HG03565 (cell line): ENCODE data around the gene ZSCAN20.

Experiments
- ATAC-seq: cut with Tn5 transposase; IDR thresholded peaks from one replicate; pipeline ENCODE4 v1.9.1; 2021; ENCODE audit warnings: mild to moderate bottlenecking, moderate library complexity; ENCODE audit not compliant: unreplicated experiment

ZSCAN20 gene

DNA sequence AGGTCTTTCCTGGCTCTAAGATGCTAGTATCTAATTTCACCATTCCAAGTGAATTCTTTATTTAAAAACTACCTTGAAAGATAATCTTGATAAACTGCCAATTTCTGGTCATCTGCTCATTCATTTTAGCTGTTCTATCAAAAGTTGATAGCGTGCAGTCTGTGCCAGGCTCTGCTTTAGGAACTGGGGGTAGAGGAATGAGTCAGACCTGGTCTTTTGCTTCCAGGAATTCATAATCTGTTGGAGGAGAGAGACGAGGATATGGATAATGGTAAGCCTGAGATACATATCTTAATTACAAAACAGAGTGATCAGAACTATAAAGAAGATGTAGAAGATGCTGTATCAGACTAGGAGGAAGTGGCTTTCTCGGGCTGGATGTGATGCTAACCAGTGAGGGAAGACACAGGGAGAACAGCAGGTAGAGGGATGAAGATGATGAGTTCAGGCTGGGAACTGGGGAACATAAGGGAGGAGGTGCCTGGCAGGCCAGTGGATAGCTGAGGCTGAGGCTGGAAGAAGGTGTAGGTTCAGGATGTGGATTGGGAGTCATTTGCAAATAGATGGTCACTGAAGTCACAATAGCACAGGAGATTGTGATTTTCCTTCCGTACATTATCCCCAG is 29.3 kb upstream of the ZSCAN20 start:
- no peak for ATAC-seq

DNA sequence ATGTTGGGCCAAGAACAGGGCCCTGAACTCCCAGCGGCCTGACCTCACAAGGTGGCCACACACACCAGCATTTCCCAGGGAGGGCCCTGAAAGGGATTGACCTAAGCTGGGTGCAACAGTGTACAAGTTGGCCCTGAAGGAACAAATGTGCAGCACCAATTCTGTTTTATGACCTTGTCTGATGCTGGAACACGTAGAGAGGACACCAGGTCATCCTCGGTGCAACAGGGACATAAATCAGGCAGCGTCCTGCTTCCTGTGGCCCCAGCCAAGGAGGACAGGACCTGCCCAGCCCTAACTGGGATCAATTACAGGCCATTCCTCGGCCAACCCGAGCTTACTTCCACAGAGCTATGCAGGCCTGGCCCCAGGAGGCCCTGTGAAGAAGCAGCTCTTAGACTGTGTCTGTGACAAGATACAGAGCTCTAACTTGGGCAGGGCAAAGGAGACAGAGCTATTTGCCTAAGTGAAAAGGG is 28.7 kb upstream of the ZSCAN20 start:
- no peak for ATAC-seq

DNA sequence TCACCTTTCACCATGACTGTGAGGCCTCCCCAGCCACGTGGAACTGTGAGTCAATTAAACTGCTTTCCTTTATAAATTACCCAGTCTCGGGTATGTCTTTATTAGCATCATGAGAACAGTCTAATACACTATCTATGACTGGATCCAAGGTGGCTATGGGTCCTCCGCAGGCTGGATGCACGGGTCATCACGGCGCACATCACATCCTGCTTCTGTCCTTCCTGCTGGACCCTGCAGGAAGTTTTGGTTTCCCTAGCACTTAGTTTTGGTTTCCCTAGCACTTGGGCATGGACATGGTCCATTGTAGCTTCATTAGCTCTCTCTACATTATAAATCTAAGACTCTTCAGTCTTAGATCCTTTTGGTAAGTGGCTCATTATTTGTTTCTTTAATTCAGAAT is 27.3 kb upstream of the ZSCAN20 start:
- ATAC-seq = no peak

DNA sequence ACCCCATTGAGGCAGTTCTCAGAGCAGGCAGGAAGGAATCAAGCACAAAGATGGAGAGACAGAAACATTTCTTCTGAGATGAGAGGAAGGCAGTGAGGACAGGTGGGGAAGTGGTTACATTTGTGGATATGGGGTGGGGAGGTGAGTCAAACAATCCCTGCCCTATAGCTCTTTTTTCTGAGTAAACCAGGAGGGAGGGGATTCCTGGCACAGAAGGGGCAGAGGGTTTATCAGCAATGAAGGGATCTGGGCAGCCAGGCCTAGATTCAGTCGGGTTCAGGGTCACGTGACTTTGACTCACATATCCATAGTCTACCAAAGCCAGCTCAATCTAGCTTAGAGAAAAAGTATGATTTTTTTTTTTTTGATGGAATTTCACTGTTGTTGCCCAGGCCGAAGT is 25.9 kb upstream of the ZSCAN20 start:
- ATAC-seq = no peak

DNA sequence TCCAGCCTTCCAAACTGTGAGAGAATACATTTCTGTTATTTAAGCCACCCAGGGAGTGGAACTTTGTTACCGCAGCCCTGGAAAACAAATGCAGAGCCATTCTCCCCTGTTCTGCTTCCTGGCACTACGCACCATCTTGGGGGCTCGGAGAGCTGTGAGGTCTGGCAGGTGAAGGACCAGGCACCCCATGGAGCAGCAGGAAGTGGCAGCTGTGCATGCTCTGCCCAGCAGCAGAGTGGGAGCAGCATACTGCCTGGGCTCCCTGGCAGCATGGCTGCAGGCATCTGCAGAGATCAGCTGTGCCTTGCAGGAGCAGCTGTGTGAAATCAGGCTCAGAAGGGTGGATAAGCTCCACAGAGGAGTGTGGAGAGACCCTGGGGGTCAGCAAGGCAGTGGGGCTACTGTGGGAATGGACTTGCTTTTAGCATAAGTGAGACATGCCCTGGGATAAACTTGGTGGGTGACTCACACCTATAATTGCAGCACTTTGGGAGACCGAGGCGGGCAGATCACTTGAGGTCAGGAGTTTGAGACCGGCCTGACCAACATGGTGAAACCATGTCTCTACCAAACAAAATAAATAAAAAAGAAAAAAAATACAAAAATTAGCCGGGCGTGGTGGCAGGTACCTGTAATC is 17.7 kb upstream of the ZSCAN20 start:
- ATAC-seq = no peak

DNA sequence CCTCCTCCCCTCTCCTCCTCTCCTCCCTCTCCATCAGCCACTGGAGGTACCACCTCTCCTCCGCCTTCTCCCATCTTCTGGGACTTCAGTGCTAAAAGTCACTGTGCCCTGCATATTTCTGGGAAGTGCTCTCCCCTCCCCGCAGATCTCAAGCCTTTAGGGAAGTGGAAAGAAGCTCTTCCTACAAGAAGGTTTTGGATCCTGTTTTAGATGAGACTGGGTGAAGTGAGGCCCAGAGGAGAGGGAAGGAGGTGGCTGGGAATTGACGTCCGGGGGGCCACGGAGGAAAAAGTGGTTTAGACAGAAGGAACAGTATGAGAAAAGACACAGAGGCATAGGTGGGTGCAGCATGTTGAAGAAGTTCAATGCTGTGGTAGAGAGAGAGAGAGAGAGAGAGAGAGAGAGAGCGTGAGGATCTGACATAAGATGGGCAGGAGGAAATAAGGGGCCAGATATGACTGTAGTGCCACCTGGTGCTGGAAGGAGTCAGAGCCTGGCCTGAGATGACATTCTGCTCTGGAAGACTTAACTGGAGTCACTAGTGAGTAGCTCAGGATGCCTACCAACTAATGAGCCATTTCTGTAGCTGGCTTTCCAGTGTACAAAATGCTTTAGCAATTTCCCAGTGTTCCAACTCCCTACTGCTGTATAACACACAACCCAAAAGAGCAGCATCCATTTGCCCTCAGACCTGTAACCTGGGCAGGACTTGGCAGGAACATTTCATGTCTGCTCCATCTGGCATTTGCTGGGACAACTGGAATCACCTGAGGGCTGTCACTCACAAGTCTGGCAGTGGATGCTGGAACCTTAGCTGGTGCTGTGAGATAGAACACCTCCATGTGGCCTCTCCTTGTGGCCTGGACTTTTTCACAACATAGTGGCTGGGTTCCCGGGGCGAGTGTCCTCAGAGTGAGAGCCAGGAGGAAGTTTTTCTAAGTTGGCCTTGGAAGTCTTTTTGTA is 16.6 kb upstream of the ZSCAN20 start:
- no peak for ATAC-seq

DNA sequence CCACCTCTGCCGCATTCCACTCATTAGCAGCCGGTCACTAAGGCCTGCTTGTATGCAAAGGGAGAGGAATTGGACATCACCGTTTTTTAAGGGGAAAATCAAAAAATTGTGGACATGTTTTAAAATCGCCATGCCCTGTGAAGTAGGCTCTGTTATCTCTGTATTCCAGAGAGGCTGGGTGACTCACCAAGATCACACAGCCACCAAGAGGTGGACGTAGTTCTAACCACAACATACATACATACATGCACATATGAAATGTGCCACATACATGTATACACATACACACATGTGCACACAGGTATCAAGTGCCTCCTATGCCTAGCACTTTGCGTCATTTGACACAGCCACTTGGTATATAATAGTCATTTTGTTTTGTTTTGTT is 16.0 kb upstream of the ZSCAN20 start:
- no peak for ATAC-seq

DNA sequence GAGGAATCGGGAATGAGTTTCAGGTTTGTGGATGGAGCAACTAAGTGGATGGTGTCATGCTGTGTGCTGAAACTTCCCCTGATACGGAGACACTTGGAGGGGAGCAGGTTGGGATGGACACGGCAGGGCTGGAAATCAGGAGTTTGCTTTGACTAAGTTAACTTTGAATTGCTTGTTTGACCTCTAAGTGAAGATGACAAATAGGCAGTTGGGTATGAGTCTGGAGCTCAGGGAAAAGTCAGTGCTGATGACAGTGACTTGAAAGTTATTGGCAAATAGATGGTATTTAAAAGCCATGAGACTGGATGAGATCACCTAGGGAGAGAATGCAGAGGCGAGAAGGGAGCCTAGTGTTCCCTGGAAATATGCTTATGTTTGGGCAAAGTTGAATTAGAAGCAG is 12.8 kb upstream of the ZSCAN20 start:
- ATAC-seq = no peak

DNA sequence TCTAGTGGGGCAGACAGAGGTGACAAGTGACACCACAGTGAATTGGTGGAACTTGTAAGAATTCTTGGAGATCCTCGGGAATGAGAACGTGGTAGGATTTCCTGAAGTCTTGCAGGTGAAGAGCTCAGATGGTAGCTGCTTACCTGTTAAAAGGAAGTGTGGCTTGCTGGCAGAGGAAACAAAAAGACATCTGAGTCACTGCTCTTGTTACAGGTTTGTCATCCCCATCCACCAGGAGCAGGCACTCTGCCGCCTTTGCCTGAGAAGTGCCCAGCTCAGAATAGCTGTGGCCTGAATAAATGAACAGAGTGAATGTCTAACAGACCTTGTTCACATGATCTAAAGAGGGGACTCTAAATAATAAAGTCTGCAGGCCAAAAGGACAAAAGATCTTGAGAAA is 12.3 kb upstream of the ZSCAN20 start:
- no peak for ATAC-seq

DNA sequence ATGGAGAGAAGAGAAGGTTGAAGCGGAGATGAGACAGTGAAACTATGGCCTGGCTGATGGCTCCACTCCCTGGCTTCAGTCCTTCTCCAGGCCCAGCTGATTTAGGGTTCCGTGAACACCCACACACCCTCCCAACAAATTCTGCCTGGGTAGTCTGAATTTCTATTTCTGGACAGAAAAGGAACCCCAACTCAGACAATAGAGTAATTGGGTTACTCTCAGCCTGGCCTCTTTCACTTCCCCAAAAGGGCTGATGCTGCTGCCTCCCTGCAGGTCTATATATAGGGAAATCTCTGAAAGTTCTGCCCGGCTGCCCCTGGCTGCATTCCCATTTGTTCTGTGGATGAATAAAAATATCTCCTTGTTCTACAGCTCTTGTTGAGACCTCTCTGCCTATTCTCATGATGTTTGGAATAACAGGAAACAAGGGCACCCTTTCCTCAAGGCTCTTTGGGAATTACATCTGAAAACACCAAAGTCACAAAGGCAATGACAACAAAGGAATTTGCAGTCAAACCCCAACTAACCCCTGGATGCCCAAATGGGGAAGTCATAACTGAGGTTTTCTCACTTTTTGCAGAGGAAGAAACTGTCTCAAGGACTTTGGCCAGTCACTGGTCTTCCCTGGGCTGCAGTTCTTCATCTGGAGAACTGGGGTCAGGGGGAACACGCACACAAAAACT is 11.4 kb upstream of the ZSCAN20 start:
- peak; percentile 41 for ATAC-seq

DNA sequence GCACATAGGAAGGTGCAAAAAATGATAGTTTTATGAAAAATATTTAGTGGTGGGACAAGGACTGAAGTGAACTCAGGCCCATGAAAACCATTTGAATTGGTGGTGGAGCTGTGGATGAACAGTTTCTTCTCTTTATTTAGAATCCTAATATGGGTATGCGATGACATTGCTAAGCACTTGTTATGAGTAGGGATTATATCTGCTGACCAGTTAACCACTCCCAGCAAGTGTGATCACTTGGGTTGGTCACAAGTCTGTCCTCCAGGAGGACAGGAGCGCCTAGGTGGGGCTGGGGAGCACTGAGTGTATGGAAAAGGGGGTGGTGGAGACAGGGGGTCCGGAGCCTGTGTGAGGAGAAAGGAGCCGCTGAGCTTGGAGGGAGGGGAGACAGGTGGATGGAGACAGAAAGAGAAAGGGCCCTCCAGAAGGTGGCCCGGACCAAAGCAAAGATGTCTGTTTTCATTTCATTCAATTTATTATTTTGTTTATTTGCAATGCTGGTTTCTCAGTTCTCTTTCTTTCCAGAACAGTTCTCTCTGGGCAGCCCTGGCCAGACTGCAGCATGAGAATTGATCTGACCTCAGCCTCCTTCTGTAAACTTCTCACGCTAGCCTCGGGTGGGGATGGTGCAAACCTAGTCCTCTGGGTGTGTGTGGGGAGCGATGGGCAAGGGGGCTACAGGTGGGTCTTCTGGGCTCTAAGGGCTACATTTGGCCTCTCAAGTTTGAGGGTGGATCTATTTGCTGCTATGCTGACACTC is 9.9 kb upstream of the ZSCAN20 start:
- ATAC-seq = no peak

DNA sequence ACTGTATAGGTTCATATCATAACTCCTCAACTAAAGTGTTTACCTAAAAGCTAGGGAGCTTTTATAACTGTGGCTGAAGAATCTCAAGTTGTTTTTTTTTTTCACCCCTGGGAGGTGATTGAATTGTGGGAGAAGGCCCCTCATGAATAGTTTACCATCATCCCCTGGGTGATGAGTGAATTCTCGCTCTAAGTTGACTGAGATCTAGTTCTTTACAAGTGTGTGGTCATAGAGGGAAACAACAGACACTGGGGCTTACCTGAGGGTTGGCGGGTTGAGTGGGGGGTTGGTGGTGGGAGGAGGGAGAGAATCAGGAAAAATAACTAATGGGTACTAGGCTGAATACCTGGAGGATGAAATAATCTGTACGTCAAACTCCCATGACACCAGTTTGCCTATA is 7.9 kb upstream of the ZSCAN20 start:
- no peak for ATAC-seq

DNA sequence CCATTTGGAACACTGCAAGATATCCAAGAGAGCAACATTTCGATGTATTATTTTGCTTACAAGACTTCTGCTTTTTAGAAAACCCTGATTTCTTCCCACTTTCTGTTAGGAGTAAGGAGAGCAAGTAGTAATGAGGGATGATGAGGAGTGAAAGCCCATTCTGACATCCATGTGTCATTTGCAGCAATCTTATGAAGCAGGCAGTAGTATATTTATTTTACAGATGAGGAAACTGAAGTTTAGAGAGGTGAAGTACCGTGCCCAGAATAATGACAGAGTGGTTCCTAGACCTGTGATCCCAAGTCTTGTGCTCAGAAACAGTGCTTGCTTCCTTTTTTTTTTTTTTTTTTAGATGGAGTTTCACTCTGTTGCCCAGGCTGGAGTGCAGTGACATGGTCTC is 7.1 kb upstream of the ZSCAN20 start:
- no peak for ATAC-seq

DNA sequence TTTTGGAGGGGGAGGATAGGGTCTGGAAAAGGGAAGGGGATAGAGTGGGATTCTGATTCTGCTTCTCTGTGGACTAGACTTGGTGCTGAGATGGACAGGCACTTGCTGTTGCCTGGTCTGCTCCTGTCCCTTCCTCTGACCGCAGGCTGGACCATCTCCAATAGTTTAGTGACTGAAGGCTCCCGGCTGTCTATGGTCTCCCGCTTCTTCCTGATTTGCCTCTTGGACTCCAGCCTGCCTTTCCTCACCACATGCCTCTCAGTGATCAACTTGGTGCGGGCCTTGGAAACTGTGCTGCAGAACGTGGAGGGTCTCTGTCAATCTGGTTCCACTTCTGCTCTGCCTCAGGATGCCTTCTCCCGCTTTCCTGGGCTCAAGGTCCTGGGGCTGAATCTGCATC is 6.3 kb upstream of the ZSCAN20 start:
- no peak for ATAC-seq

DNA sequence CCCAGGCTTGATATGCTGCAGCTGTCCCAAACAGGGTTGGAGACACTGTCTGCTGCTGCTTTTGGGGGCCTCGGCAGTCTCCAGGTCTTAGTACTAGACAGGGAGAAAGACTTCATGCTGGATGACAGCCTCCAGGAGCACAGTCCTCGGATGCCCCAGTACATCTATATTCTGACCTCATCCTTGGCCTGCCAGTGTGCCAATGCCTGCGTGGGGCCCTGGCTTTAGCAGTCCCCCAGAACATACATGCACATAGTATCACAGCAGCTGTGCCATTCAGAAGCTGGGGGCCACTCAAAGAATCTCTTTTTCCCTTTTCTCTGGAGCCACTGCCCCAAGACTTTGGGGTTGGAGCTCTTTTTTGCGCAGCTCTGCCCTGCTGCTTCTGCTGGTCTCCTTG is 4.4 kb upstream of the ZSCAN20 start:
- no peak for ATAC-seq

DNA sequence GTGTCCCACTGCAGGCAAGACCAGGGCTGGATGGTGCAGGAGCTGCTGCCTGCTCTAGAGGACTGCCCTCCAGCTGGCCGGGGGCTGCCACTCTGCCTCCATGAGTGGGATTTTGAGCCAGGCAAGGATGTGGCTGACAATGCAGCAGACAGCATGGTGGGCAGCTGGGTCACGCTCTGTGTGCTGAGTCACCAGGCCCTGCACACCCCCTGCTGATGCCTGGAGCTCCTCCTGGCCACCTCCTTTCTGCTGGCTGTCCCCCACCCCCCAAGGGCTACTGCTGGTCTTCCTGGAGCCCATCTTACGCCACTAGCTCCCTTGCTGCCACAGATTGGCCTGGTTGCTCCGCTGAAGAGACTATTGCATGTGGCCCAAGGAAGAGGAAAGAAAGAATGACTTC is 3.9 kb upstream of the ZSCAN20 start:
- ATAC-seq = no peak

DNA sequence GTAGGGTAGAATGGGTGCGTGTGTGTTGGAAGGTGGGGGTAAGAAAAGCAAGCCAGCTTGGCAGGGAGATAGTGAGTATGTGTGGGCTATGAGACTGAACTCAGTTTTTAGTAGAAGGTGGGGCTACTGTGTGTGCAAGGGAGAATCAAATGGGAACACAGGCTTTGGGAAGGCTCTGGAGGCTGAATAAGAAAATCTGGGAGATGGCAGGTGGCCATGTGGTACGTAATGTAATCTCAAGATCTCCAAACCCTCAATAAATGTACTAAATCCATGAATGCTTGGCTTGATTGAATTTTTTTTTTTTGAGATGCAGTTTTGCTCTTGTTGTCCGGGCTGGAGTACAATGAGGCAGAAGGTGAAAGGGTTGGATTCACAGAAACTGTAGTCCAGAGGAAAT is 3.5 kb upstream of the ZSCAN20 start:
- no peak for ATAC-seq

DNA sequence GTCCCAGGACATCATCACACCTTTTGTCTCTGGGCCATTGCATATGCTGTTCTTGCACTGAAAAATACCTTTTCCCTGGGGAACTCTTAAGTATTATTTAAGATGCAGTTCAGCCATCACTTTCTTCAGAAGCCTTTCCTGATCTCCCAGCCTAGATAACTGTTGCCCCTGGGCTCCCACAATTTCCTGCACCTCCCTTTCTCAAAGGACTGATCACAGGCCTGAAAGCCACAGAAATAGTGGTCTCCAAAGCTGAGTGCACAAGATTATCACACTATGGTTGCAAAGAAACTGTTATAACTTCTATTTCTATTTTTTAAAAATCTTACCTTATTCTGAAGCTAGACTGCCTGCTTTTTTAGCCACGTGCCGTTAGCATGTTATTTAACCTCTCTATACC is 2.8 kb upstream of the ZSCAN20 start:
- ATAC-seq = no peak

DNA sequence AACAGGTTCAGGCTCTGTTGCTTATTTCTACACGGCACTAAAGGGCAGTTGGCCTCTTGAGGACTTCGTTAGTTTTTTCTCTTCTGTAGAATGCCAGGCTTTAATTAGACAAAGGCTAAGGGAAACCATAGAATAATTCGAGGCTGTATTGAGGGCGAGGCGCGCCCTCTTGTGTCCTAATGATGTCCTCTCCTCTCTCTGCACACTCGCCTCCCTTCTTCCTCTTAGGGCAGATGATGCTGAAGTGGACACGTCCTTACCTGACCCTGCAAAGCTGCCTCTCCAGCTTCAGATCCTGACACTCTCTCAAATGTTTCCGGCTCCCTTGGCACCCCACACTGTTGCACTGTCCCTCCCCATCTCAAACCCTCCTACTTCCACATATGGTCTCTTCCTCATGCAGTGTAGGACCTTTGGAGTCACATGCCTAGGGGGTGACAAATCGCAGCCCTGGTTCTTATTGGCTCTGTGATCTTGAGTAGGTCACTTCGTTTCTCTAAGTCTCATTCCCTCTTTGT is 1.9 kb upstream of the ZSCAN20 start:
- ATAC-seq = no peak

DNA sequence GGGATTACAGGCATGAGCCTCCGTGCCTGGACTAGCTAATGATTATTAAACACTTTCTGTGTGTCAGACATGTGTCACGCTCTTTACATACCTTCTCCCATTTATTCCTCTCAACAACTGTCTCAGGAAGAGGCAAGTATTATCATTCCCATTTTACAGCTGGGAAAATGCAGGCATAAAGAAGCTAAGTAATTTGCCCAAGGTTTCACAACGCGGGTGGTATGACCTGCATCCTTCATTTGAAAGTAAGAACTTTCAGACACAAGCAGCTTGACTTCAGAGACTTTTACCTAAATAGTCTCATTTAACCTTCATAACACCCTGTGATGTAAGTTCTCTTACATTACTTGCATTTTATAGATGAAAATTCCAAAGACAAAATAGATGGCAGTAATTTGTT is 1.0 kb upstream of the ZSCAN20 start:
- no peak for ATAC-seq
